Mucosa of descending colon (tissue), 3 donors: Measurements from ENCODE around the gene ZNHIT1. TPM values are rescaled to one million over a fixed set of nuclear protein-coding genes. Genes with fewer than 3 reads are reported as not detected.
"Not testable (repeated sequence)": the region's sequence is repeated elsewhere in the genome, so short reads cannot be mapped to it uniquely, and the experiment has no call there.

Experiments used
- ATAC-seq: fragments of 200-7000 bp; cut with Tn5 transposase; one replicate; pipeline ENCODE4 v1.9.1; 2020; ENCODE audit warnings: mild to moderate bottlenecking, moderate library complexity
- DNase-seq, 3 donors: peaks; one replicate each; pipeline ENCODE4 v3.0.0-alpha.2; 2020
- H3K36me3 ChIP-seq: fragments of 200-600 bp; one replicate; pipeline ENCODE4 v1.8.0; 2021; ENCODE audit warnings: low read depth, mild to moderate bottlenecking
- H3K4me1 ChIP-seq: fragments of 200-600 bp; one replicate; pipeline ENCODE4 v1.8.0; 2021; ENCODE audit warnings: low read depth, mild to moderate bottlenecking
- H3K4me3 ChIP-seq: fragments of 200-600 bp; one replicate; pipeline ENCODE4 v1.8.0; 2021; ENCODE audit warnings: mild to moderate bottlenecking
- H3K9me3 ChIP-seq: fragments of 200-600 bp; one replicate; pipeline ENCODE4 v1.8.0; 2021; ENCODE audit warnings: mild to moderate bottlenecking
- intact Hi-C, 2 donors: fragments of 100-400 bp; cut with DNase I in 1 of 2; cut with micrococcal nuclease in 1 of 2; formaldehyde crosslinking; loops; one replicate each; pipeline versions ENCODE4 v1.11.0 to v1.11.1; 2022; cut with DNase I, micrococcal nuclease
- total RNA-seq, 3 donors: library from RNA; stranded (reverse); fragmentation: NEBNext Ultra II Directional in 2 of 3; extraction: Animal tissue kit (Norgen Biotek cat#: 25700) in 2 of 3; gene quantifications; one replicate each; pipeline versions ENCODE4 v1.2.1 to v1.2.4, GENCODE V29; 2021 to 2023
- TF ChIP-seq, protein P1 (sequence below): fragments of 200-600 bp; IDR thresholded peaks from one replicate; pipeline ENCODE4 v1.8.0; 2022; ENCODE audit warnings: antibody characterized with exemption, mild to moderate bottlenecking
- donor health status: DM: no; HTN: no; CAD: no; lungs with moderate emphysema.
- donor health status: DM: no; HTN: no; CAD: no.
- donor health status: DM: no; HTN: yes; CAD: no.

ZNHIT1 gene
- total RNA-seq, 3 donors from 2014 or later, result 58.7 to 97.0 (median 79.0) TPM

DNA sequence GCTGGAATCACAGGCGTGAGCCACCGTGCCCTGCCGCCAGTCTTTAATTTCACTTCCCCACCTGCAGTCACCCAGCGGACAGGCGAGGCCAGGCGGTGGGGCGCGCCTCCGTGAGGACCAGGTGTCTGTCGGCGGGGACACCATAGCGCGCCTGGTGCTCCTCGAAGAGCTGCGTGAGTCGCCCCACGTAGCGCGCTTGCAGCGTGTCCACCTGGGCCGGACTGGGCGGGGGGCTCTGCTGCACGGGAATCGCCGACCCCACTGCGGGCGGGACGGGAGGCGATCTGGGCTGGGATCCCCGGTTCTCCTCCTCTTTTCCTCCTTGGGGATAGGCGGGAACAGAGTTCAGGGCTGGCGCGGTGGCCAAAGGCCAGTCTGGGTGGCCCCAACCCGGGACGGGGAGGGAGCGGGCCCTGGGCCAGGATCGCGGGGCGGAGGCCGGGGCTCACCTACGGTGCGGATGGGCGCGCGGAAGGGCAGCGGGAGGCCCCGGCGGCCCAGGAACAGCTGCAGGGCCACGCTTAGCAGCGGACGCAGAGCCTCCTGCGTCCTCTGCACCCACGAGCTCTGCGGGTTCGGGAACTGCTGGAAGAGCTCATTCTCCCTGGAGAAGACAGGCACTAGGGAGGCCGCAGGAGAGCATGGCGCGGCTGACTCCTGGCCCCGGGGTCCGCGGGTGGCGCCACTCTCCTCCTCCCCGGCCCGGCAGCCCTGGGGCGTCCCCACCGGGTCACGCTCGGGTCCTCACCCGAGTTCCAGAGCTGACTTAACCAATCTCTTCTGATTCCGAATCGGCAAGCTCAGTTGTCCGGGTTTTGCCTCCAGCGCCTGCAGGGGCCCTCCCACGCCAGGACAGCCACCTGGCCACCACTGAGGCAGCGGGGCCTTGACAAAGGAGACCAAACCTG is 16.0 kb upstream of the ZNHIT1 start:
- peaks cover 9% of the 10 kb centered on the region for H3K4me1 ChIP-seq
- H3K9me3 ChIP-seq, result no peaks in the 10 kb centered on the region
- H3K4me3 ChIP-seq, result no peak overlapping the region
- peak; percentile 81 to 89 (median 85) for DNase-seq
- ATAC-seq, result peak; percentile 88
- TF ChIP-seq, protein P1, sequence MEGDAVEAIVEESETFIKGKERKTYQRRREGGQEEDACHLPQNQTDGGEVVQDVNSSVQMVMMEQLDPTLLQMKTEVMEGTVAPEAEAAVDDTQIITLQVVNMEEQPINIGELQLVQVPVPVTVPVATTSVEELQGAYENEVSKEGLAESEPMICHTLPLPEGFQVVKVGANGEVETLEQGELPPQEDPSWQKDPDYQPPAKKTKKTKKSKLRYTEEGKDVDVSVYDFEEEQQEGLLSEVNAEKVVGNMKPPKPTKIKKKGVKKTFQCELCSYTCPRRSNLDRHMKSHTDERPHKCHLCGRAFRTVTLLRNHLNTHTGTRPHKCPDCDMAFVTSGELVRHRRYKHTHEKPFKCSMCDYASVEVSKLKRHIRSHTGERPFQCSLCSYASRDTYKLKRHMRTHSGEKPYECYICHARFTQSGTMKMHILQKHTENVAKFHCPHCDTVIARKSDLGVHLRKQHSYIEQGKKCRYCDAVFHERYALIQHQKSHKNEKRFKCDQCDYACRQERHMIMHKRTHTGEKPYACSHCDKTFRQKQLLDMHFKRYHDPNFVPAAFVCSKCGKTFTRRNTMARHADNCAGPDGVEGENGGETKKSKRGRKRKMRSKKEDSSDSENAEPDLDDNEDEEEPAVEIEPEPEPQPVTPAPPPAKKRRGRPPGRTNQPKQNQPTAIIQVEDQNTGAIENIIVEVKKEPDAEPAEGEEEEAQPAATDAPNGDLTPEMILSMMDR, result no peak
- intact Hi-C loops, result no loop called here
- H3K36me3 ChIP-seq, result no peaks in the 10 kb centered on the region

DNA sequence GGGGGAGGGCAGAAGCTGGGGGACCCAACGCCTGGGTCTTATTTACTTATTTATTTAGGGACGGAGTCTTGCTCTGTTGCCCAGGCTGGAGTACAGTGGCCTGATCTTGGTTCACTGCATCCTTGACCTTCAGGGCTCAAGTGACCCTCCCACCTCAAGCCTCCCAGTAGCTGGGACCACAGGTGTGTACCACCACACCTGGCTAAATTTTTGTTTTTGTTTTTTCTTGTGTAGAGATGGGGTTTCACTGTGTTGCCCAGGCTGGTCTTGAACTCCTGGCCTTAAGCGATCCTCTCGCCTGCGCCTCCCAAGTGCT is 15.4 kb upstream of the ZNHIT1 start:
- intact Hi-C loops, result no loop called here
- Histone ChIP-seq H3K9me3 (no peaks in the 10 kb centered on the region), H3K36me3 (no peaks in the 10 kb centered on the region), H3K4me1 (peaks cover 9% of the 10 kb centered on the region), H3K4me3 (no peak overlapping the region)
- ATAC-seq (no peak), DNase-seq (no peak)
- TF ChIP-seq, protein P1, result no peak

DNA sequence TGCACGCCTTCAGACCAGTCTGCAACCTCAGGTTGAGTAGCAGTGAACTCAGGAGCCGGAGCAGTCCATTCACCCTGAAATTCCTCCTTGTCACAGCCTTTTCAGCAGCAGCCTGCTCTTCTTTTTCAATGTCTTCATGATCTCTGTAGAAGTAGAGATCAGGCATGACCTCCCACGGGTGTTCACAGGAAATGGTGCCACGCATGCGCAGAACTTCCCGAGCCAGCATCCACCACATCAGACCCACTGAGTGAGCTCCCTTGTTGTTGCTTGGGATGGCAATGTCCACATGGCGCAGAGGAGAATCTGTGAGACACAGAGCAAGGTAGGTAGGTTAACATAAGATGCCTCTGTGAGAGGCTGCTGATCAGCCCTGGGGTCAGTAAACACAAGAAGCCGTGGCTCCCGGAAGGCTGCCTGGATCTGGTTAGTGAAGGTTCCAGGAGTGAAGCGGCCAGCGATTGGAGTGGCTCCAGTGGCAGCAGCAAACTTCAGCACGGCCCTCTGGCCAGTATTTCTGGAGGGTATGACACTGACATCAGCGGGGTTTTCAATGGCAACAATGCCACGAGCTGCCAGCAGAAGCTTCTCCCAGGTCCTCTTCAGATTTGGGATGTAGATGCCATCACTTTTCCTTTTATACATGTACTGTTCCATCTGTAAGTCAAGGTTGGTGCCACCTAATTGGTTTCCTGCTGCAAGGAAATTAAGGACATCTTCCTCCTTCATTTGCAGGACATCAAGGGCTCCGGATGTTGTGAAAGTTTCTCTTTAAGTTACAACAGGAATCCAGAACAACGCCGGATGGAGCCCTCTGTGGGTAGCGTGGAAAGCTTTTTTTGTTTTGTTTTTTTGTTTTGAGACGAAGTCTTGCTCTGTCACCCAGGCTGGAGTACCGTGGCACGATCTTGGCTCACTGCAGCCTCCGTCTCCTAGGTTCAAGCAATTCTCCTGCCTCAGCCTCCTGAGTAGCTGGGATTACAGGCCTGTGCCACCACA is 13.9 kb upstream of the ZNHIT1 start:
- H3K36me3 ChIP-seq, H3K4me3 ChIP-seq, intact Hi-C loops, ATAC-seq, H3K4me1 ChIP-seq, DNase-seq, H3K9me3 ChIP-seq: not testable (repeated sequence)

DNA sequence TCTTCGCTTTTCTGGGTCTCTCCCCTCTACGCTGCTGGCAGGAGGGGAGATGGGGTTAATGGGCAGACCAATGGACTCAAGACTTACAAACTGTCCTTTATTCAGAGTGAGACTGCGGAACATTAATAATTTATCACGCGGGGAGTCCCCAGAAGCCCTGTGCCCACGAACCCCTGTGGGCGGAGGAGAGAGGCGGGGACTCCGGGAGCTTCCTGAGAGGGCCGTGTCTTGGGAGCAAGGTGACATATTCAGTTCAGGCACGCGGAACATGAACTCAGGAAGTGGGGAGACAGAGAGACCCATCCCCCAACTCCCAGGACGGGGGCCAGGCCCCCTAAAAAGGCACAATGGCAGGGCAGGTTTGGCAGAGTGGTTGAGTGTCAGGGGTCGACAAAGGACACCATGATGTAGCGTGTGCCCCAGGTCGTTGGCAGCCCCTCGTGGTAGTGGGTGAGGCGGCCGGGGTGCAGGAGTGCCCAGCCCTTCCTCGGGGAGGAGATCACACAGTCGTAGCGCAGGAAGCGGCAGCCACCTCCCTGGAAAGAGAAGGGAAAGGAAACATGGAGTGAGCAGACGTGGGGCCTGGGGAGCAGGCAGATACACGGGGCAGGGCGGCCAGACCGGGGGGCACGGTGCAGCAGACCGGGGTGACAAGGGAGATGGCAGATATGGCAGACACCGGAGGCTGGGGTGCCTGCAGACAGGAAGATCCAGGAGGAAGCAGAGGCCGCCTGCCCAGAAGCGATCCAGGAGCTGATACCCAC is 11.9 kb upstream of the ZNHIT1 start:
- DNase-seq (no peak), ATAC-seq (no peak)
- intact Hi-C loops, result no loop called here
- Histone ChIP-seq H3K4me1 (peaks cover 7% of the 10 kb centered on the region), H3K9me3 (no peaks in the 10 kb centered on the region), H3K4me3 (no peak overlapping the region), H3K36me3 (peaks cover 5% of the 10 kb centered on the region)
- TF ChIP-seq, protein P1, result no peak

DNA sequence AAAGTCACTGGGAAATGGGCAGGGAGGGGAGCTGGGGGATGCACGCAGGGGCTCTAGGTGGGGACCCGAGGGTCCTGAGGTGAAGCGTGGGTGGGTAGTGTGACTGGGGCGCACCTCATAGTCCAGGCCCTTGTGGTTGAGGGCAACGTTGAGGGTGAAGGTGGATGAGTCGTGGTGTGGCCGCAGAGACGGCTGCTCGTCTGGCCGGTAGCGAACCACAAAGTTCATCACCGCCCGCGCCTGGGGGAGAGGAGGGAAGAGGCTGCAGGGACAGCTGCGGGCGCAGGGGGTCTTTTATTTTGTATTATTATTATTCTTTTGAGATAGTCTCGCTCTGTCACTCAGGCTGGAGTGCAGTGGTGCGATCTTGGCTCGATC is 11.3 kb upstream of the ZNHIT1 start:
- no peak overlapping the region for H3K4me3 ChIP-seq
- intact Hi-C loops, result no loop called here
- H3K36me3 ChIP-seq, result peaks cover 5% of the 10 kb centered on the region
- H3K4me1 ChIP-seq, result peaks cover 5% of the 10 kb centered on the region
- ATAC-seq, result no peak
- DNase-seq, result no peak
- TF ChIP-seq, protein P1, result no peak
- no peaks in the 10 kb centered on the region for H3K9me3 ChIP-seq
